Liver (tissue), 3 donors: Measurements from ENCODE around the gene MYADML2.

Experiments
- EGR1 ChIP-seq, 2 donors: IDR thresholded peaks; 2 replicates each; pipeline ENCODE4 v1.6.1; 2016 to 2018; ENCODE audit warnings: antibody characterized with exemption in 2 of 2, low read depth in 2 of 2
- JUND ChIP-seq, 2 donors: IDR thresholded peaks; 2 replicates each; pipeline ENCODE4 v1.6.1; 2016; ENCODE audit warnings: antibody characterized with exemption in 2 of 2
- RAD21 ChIP-seq, 2 donors: IDR thresholded peaks; 2 replicates each; pipeline ENCODE4 v1.6.1; 2016; ENCODE audit warnings: antibody characterized with exemption in 2 of 2, mild to moderate bottlenecking in 2 of 2
- RXRA ChIP-seq, 2 donors: IDR thresholded peaks; 2 replicates each; pipeline ENCODE4 v1.6.1; 2017 to 2018; ENCODE audit warnings: antibody characterized with exemption in 2 of 2, mild to moderate bottlenecking in 1 of 2
- SP1 ChIP-seq: IDR thresholded peaks from 2 replicates; pipeline ENCODE4 v1.6.1; 2018; ENCODE audit warnings: antibody characterized with exemption, mild to moderate bottlenecking
- TAF1 ChIP-seq: conservative IDR thresholded peaks from 2 replicates; pipeline ENCODE4 v1.6.1; 2016; ENCODE audit warnings: antibody characterized with exemption, mild to moderate bottlenecking
- TF ChIP-seq, protein P1 (sequence below): fragments of 150-350 bp; IDR thresholded peaks from 2 replicates; pipeline ENCODE4 v1.5.1; 2017; ENCODE audit warnings: improper control_type of control experiment, low read depth, low read length; ENCODE audit not compliant: missing input control
- TF ChIP-seq, protein P2 (sequence below): IDR thresholded peaks from 2 replicates; pipeline ENCODE4 v1.6.1; 2016; ENCODE audit warnings: antibody characterized with exemption
- TF ChIP-seq, protein P3 (sequence below): IDR thresholded peaks from 2 replicates; pipeline ENCODE4 v1.6.1; 2016; ENCODE audit warnings: antibody characterized with exemption, mild to moderate bottlenecking
- TF ChIP-seq, protein P4 (sequence below): IDR thresholded peaks from 2 replicates; pipeline ENCODE4 v1.6.1; 2016; ENCODE audit warnings: antibody characterized with exemption
- TF ChIP-seq, protein P5 (sequence below): IDR thresholded peaks from 2 replicates; pipeline ENCODE4 v1.6.1; 2016; ENCODE audit warnings: antibody characterized with exemption
- donor health status: healthy.
- donor health status: healthy.

DNA sequence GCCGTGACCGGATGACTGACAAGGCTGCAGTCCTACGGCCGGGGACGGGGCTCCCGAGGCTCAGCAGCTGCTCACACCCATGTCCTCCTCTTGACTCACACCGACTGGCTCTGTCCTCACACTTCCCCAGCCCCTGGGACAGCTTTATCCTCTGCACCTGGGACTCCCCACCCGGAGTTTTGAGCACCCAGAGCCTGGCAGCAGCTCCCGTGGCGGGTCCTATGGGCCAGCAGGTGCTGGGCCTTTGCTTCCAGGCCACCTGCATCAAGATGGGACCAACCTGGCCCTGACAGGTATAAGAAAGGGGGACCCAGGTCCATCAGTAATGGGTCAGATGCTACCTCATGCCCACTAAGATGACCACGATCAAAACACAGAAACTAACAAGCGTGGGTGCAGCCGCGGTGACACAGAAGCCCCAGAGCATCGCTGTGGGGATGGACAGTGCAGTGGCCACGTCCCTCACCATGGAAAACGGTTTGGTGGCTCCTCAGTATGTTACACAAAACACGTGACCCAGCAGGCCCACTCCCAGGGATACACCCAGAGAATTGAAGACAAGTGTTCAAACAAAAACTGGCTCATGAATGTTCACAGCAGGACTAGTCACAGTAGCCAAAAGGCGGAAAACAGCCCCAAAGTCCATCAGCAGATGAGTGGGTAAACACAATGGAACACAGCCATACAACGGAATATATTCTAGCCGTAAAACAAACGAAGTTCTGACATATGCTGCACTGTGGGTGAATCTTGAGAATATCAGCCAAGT, 17.2 kb upstream of the MYADML2 start:
- TF ChIP-seq, protein P1, sequence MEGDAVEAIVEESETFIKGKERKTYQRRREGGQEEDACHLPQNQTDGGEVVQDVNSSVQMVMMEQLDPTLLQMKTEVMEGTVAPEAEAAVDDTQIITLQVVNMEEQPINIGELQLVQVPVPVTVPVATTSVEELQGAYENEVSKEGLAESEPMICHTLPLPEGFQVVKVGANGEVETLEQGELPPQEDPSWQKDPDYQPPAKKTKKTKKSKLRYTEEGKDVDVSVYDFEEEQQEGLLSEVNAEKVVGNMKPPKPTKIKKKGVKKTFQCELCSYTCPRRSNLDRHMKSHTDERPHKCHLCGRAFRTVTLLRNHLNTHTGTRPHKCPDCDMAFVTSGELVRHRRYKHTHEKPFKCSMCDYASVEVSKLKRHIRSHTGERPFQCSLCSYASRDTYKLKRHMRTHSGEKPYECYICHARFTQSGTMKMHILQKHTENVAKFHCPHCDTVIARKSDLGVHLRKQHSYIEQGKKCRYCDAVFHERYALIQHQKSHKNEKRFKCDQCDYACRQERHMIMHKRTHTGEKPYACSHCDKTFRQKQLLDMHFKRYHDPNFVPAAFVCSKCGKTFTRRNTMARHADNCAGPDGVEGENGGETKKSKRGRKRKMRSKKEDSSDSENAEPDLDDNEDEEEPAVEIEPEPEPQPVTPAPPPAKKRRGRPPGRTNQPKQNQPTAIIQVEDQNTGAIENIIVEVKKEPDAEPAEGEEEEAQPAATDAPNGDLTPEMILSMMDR, result no peak
- no peak for TF ChIP-seq RXRA (IDR thresholded peaks at IDR 0.05)
- TF ChIP-seq, protein P2, sequence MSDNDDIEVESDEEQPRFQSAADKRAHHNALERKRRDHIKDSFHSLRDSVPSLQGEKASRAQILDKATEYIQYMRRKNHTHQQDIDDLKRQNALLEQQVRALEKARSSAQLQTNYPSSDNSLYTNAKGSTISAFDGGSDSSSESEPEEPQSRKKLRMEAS, result no peak
- no peak for TF ChIP-seq RAD21 (IDR thresholded peaks at IDR 0.05)
- TF ChIP-seq, protein P3, sequence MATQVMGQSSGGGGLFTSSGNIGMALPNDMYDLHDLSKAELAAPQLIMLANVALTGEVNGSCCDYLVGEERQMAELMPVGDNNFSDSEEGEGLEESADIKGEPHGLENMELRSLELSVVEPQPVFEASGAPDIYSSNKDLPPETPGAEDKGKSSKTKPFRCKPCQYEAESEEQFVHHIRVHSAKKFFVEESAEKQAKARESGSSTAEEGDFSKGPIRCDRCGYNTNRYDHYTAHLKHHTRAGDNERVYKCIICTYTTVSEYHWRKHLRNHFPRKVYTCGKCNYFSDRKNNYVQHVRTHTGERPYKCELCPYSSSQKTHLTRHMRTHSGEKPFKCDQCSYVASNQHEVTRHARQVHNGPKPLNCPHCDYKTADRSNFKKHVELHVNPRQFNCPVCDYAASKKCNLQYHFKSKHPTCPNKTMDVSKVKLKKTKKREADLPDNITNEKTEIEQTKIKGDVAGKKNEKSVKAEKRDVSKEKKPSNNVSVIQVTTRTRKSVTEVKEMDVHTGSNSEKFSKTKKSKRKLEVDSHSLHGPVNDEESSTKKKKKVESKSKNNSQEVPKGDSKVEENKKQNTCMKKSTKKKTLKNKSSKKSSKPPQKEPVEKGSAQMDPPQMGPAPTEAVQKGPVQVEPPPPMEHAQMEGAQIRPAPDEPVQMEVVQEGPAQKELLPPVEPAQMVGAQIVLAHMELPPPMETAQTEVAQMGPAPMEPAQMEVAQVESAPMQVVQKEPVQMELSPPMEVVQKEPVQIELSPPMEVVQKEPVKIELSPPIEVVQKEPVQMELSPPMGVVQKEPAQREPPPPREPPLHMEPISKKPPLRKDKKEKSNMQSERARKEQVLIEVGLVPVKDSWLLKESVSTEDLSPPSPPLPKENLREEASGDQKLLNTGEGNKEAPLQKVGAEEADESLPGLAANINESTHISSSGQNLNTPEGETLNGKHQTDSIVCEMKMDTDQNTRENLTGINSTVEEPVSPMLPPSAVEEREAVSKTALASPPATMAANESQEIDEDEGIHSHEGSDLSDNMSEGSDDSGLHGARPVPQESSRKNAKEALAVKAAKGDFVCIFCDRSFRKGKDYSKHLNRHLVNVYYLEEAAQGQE, result no peak
- TF ChIP-seq, protein P4, sequence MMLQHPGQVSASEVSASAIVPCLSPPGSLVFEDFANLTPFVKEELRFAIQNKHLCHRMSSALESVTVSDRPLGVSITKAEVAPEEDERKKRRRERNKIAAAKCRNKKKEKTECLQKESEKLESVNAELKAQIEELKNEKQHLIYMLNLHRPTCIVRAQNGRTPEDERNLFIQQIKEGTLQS, result no peak
- TF ChIP-seq, protein P5, sequence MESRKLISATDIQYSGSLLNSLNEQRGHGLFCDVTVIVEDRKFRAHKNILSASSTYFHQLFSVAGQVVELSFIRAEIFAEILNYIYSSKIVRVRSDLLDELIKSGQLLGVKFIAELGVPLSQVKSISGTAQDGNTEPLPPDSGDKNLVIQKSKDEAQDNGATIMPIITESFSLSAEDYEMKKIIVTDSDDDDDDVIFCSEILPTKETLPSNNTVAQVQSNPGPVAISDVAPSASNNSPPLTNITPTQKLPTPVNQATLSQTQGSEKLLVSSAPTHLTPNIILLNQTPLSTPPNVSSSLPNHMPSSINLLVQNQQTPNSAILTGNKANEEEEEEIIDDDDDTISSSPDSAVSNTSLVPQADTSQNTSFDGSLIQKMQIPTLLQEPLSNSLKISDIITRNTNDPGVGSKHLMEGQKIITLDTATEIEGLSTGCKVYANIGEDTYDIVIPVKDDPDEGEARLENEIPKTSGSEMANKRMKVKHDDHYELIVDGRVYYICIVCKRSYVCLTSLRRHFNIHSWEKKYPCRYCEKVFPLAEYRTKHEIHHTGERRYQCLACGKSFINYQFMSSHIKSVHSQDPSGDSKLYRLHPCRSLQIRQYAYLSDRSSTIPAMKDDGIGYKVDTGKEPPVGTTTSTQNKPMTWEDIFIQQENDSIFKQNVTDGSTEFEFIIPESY, result no peak
- no peak for TF ChIP-seq EGR1 (IDR thresholded peaks at IDR 0.05; ENCODE audit: low read depth in 2 of 2)
- TF ChIP-seq SP1, result no peak
- no peak for TF ChIP-seq TAF1
- no peak for TF ChIP-seq JUND (IDR thresholded peaks at IDR 0.05)
